IMR-90 (cell line): ENCODE results near the gene FLACC1. TPM values are rescaled to one million over a fixed set of nuclear protein-coding genes. Genes with fewer than 3 reads are reported as not detected.

Experiments
- ATAC-seq: fragments of 200-7000 bp; cut with Tn5 transposase; 2 replicates; pipeline ENCODE4 v1.9.1; 2020; ENCODE audit warnings: low read depth, mild to moderate bottlenecking, moderate library complexity
- BruUV-seq: library from RNA; stranded (reverse); fragments of 400-500 nt; replicated peaks from 2 replicates; lab custom pipeline; 2021; lab: Mats Ljungman, UMichigan
- CTCF ChIA-PET: fragments of 300-600 bp; formaldehyde crosslinking; extraction: SDS; loops from one replicate; lab custom pipeline; 2021; ENCODE audit warnings: antibody characterized with exemption; lab: Yijun Ruan, JAX
- POLR2A ChIA-PET: fragments of 300-600 bp; sonication (Branson Sonifier 250); formaldehyde crosslinking; loops from one replicate; lab custom pipeline; 2022; ENCODE audit warnings: antibody characterized with exemption; ENCODE audit not compliant: unreplicated experiment; lab: Charles Lee
- DNase-seq: peaks from one replicate; pipeline ENCODE4 v3.0.0; 2013
- H2AFZ ChIP-seq: replicated peaks from 2 replicates; pipeline ENCODE3; 2013; ENCODE audit warnings: low read length, mild to moderate bottlenecking; ENCODE audit not compliant: poor library complexity
- H2AK5ac ChIP-seq: 2 replicates; pipeline ENCODE4 v1.6.1; 2013; ENCODE audit warnings: low read depth, low read length, inconsistent platforms
- H2AK9ac ChIP-seq: replicated peaks from 2 replicates; pipeline ENCODE3; 2013; ENCODE audit warnings: mild to moderate bottlenecking, low read depth, low read length, moderate library complexity; ENCODE audit not compliant: poor library complexity
- H2BK120ac ChIP-seq: 2 replicates; pipeline ENCODE4 v1.6.1; 2013; ENCODE audit warnings: low read depth, low read length, inconsistent platforms
- H2BK15ac ChIP-seq: 3 replicates; pipeline ENCODE4 v1.6.1; 2013; ENCODE audit warnings: low read depth, low read length, inconsistent platforms
- H2BK20ac ChIP-seq: 2 replicates; pipeline ENCODE4 v1.6.1; 2013; ENCODE audit warnings: low read depth, mild to moderate bottlenecking, inconsistent platforms, low read length, moderate library complexity
- H2BK5ac ChIP-seq: 2 replicates; pipeline ENCODE4 v1.6.1; 2013; ENCODE audit warnings: mild to moderate bottlenecking, low read depth, low read length, inconsistent platforms; ENCODE audit not compliant: poor library complexity, severe bottlenecking
- H3K14ac ChIP-seq: replicated peaks from 2 replicates; pipeline ENCODE4 v1.6.1; 2013; ENCODE audit warnings: low read depth, low read length, inconsistent platforms
- H3K18ac ChIP-seq: 2 replicates; pipeline ENCODE4 v1.6.1; 2013; ENCODE audit warnings: low read depth, low read length, control low read depth
- H3K23ac ChIP-seq: 2 replicates; pipeline ENCODE4 v1.6.1; 2013; ENCODE audit warnings: low read depth, low read length, inconsistent platforms
- H3K27ac ChIP-seq: 2 replicates; pipeline ENCODE4 v1.5.1; 2013; ENCODE audit warnings: mild to moderate bottlenecking, control low read depth, low read length; ENCODE audit not compliant: insufficient read depth
- H3K27me3 ChIP-seq: 2 replicates; pipeline ENCODE4 v1.6.1; 2013; ENCODE audit warnings: low read length; ENCODE audit not compliant: control insufficient read depth, insufficient read depth
- H3K36me3 ChIP-seq: 2 replicates; pipeline ENCODE4 v1.6.1; 2013; ENCODE audit warnings: low read length, mixed read lengths; ENCODE audit not compliant: control insufficient read depth, insufficient read depth
- H3K4ac ChIP-seq: 2 replicates; pipeline ENCODE4 v1.6.1; 2013; ENCODE audit warnings: low read depth, low read length, inconsistent platforms
- H3K4me1 ChIP-seq: 2 replicates; pipeline ENCODE4 v1.6.1; 2013; ENCODE audit warnings: low read length, mixed read lengths; ENCODE audit not compliant: control insufficient read depth, insufficient read depth
- H3K4me2 ChIP-seq: 2 replicates; pipeline ENCODE4 v1.6.1; 2013; ENCODE audit warnings: low read depth, mild to moderate bottlenecking, control low read depth, low read length, moderate library complexity
- H3K4me3 ChIP-seq: 2 replicates; pipeline ENCODE4 v1.5.1; 2013; ENCODE audit warnings: low read depth, mild to moderate bottlenecking, control low read depth, low read length, moderate library complexity; ENCODE audit not compliant: insufficient read depth
- H3K56ac ChIP-seq: 2 replicates; pipeline ENCODE4 v1.6.1; 2013; ENCODE audit warnings: low read length, inconsistent platforms; ENCODE audit not compliant: insufficient read depth; ENCODE audit errors: extremely low read depth
- H3K79me1 ChIP-seq, 2 experiments: 2 replicates each; pipeline ENCODE4 v1.6.1; 2013; ENCODE audit warnings: low read length in 2 of 2, inconsistent platforms in 1 of 2, low read depth in 1 of 2
- H3K9ac ChIP-seq: 2 replicates; pipeline ENCODE4 v1.6.1; 2013; ENCODE audit warnings: low read depth, low read length, control low read depth
- H3K9me1 ChIP-seq: 2 replicates; pipeline ENCODE4 v1.6.1; 2013; ENCODE audit warnings: low read length, inconsistent platforms; ENCODE audit not compliant: insufficient read depth
- H3K9me3 ChIP-seq: 2 replicates; pipeline ENCODE4 v1.6.1; 2013; ENCODE audit warnings: low read length; ENCODE audit not compliant: control insufficient read depth, insufficient read depth
- H4K20me1 ChIP-seq: 2 replicates; pipeline ENCODE4 v1.6.1; 2013; ENCODE audit warnings: low read length, inconsistent platforms; ENCODE audit not compliant: insufficient read depth
- H4K5ac ChIP-seq: 2 replicates; pipeline ENCODE4 v1.6.1; 2013; ENCODE audit warnings: mild to moderate bottlenecking, low read depth, low read length, control low read depth
- H4K8ac ChIP-seq, 2 experiments: 2 replicates each; pipeline ENCODE4 v1.6.1; 2013; ENCODE audit warnings: low read depth in 2 of 2, low read length in 2 of 2, control low read depth in 1 of 2, inconsistent platforms in 1 of 2
- H4K91ac ChIP-seq: 2 replicates; pipeline ENCODE4 v1.6.1; 2013; ENCODE audit warnings: low read depth, low read length, inconsistent platforms; ENCODE audit not compliant: insufficient read depth
- CEBPB ChIP-seq: IDR thresholded peaks from 2 replicates; pipeline ENCODE4 v1.6.1; 2012; ENCODE audit warnings: low read depth, low read length, improper control_type of control experiment
- CHD1 ChIP-seq: IDR thresholded peaks from 2 replicates; pipeline ENCODE4 v1.6.1; 2012; ENCODE audit warnings: low read depth, low read length, improper control_type of control experiment
- CTCF ChIP-seq: conservative IDR thresholded peaks from 2 replicates; pipeline ENCODE4 v1.5.1; 2012; ENCODE audit warnings: mild to moderate bottlenecking, low read depth, low read length, improper control_type of control experiment
- FOS ChIP-seq: fragments of 150-350 bp; IDR thresholded peaks from 2 replicates; pipeline ENCODE4 v1.6.1; 2016; ENCODE audit warnings: low read depth, low read length
- MAFK ChIP-seq: IDR thresholded peaks from 2 replicates; pipeline ENCODE4 v1.6.1; 2012; ENCODE audit warnings: low read depth, low read length, improper control_type of control experiment
- MAZ ChIP-seq: IDR thresholded peaks from 2 replicates; pipeline ENCODE4 v1.6.1; 2012; ENCODE audit warnings: low read depth, mild to moderate bottlenecking, low read length, improper control_type of control experiment, moderate library complexity, borderline replicate concordance
- MXI1 ChIP-seq: IDR thresholded peaks from 2 replicates; pipeline ENCODE4 v1.6.1; 2012; ENCODE audit warnings: low read depth, mild to moderate bottlenecking, low read length, moderate library complexity, borderline replicate concordance
- NFE2L2 ChIP-seq: fragments of 150-350 bp; IDR thresholded peaks from 2 replicates; pipeline ENCODE4 v1.6.1; 2016; ENCODE audit warnings: low read depth, mild to moderate bottlenecking, low read length
- RAD21 ChIP-seq: IDR thresholded peaks from 2 replicates; pipeline ENCODE4 v1.6.1; 2012; ENCODE audit warnings: low read length, improper control_type of control experiment
- SMC3 ChIP-seq: fragments of 150-350 bp; IDR thresholded peaks from 2 replicates; pipeline ENCODE4 v1.6.1; 2016; ENCODE audit warnings: low read depth, mild to moderate bottlenecking, antibody characterized with exemption, low read length, moderate library complexity
- USF2 ChIP-seq: fragments of 150-350 bp; IDR thresholded peaks from 2 replicates; pipeline ENCODE4 v1.6.1; 2017; ENCODE audit warnings: mild to moderate bottlenecking, antibody characterized with exemption, low read length, low read depth
- WGBS, 2 experiments: methylation state at CpG; one replicate each; pipeline versions ENCODE4 v1.1.5 to v1.1.7; 2013; ENCODE audit warnings: missing lambda C conversion rate in 2 of 2; ENCODE audit not compliant: insufficient read length in 1 of 2; ENCODE audit errors: extremely low coverage in 2 of 2; 5-methylcytosine and 5-hydroxymethylcytosine counted together
- dilution Hi-C: fragments of 300-500 bp; cut with HindIII; formaldehyde crosslinking; loops from one replicate; pipeline ENCODE4 v1.14.3; 2018; ENCODE audit warnings: low sequenced_read_pairs; ENCODE audit not compliant: unreplicated experiment
- in situ Hi-C: fragments of 300-500 bp; cut with MboI; formaldehyde crosslinking; loops from 3 replicates; pipeline ENCODE4 v1.14.3; 2019; ENCODE audit warnings: low sequenced_read_pairs, inconsistent platforms, mixed read lengths
- intact Hi-C: fragments of 100-400 bp; cut with micrococcal nuclease; formaldehyde crosslinking; loops from 2 replicates; pipeline ENCODE4 v1.10.0; 2022
- polyA plus RNA-seq, 3 experiments: library from polyadenylated mRNA; depleted of rRNA; stranded (reverse); fragments of >200 nt; gene quantifications; 2 replicates each; pipeline ENCODE4 v1.2.3, GENCODE V29; 2012; ENCODE audit warnings: low replicate concordance in 1 of 3
- total RNA-seq: library from RNA; depleted of rRNA; stranded (reverse); fragments of >200 nt; gene quantifications from 2 replicates; pipeline ENCODE4 v1.2.3, GENCODE V29; 2012
- TF ChIP-seq, protein P1 (sequence below): fragments of 150-350 bp; IDR thresholded peaks from 2 replicates; pipeline ENCODE4 v1.6.1; 2016; ENCODE audit warnings: low read depth, mild to moderate bottlenecking, low read length, moderate library complexity, borderline replicate concordance

FLACC1 gene
- total and polyA plus RNA-seq, 2 of the 4 experiments (the other 2 are of a cell fraction), result 0.32 to 0.54 TPM

DNA sequence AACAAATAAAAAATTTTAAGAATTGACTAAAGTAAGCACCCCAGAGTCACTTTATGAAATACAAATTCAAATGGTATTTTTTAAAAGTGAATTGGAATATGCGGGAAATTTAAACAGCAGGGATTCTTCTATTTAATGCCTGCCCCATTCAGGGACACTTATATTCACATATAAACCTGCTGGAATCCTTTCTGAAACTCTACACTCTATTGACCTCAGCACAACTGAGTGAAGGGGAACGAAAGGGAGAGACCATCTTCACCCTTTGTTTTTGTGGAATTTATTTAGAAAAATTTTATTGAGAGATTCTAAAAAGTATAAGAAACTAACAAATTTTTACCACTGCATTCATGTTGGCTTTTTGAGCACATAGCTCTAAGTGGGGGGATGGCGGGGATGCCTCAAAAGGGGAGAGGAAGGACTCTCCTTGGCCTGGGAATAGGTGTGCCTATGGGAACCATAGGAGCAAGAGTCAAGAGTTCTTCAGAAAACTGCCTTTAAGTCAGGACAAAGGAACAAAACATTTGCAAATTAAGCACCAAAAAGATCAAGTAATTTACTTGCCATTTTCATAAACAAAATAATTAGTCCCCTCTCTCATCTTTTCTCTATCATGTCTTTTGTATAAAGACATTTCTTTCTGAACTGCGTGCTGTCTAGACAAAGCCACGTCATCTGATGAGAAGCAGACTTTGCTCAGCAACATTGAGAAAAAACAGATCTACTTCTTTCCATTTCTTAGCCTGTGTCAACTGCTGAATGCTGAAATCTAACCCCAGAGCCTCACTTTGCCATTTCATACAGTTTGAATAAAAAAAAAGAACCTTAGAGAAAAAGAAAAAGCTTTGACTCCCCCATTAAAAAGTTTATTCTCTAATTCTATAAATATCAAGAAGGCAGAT is 21.6 kb upstream of the FLACC1 start (continued):
- no peak for TF ChIP-seq MXI1

DNA sequence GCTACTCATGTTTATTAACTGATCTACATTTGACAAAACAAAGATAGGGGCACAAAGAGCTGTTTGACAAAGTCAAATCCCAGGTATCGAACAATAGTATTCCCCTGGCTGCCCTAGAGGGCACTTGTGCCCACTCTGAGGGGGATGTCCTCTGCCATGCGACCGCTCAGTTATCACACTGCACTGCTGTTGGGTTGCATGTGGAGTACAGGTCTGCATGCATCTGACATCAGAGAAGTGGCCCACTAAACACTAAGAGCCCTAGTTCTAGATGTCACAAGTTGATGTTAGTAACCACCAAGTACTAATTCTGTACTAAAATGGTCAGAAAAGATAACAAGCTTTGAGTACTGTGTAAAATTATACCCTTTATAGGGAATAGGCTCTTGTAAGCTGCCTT is 20.1 kb upstream of the FLACC1 start:
- no CpG with 5 or more reads among the region's 3 CpGs for WGBS, 2 experiments
- no peak overlapping the region for H2BK5ac ChIP-seq
- H2BK15ac ChIP-seq, result no peak overlapping the region
- no peak overlapping the region for H3K4ac ChIP-seq
- no peak overlapping the region for H4K5ac ChIP-seq
- ATAC-seq (no peak), DNase-seq (no peak)
- H2AFZ ChIP-seq, result no peak overlapping the region
- CTCF ChIA-PET, result no interaction called here
- no peaks in the 10 kb centered on the region for H4K20me1 ChIP-seq
- no peak overlapping the region for H3K14ac ChIP-seq
- no peak overlapping the region for H3K56ac ChIP-seq
- no peak overlapping the region for H3K27ac ChIP-seq
- H2AK9ac ChIP-seq, result no peak overlapping the region
- no peak overlapping the region for H3K18ac ChIP-seq
- H2BK120ac ChIP-seq, result no peak overlapping the region
- no peak overlapping the region for H3K4me2 ChIP-seq
- no peaks in the 10 kb centered on the region; the same call in 1 of the 2 replicates for H3K9me1 ChIP-seq
- no peak overlapping the region for H3K9ac ChIP-seq
- POLR2A ChIA-PET, result no interaction called here
- H2BK20ac ChIP-seq, result no peak overlapping the region
- intact Hi-C loops, result no loop called here
- no peaks in the 10 kb centered on the region for H3K4me1 ChIP-seq
- no peaks in the 10 kb centered on the region for H3K27me3 ChIP-seq
- no peak overlapping the region for H4K91ac ChIP-seq
- H3K9me3 ChIP-seq, result no peaks in the 10 kb centered on the region; the same call in 1 of the 2 replicates
- H3K79me1 ChIP-seq, result no peaks in the 10 kb centered on the region; a peak in 1 of 4 replicates
- no peak overlapping the region for H4K8ac ChIP-seq
- H3K23ac ChIP-seq, result no peak overlapping the region
- BruUV-seq, result no TSS peak
- dilution Hi-C loops, result no loop called here
- no peak overlapping the region for H3K4me3 ChIP-seq
- in situ Hi-C loops, result no loop called here
- H3K36me3 ChIP-seq, result peaks cover 17% of the 10 kb centered on the region
- H2AK5ac ChIP-seq, result no peak overlapping the region
- TF ChIP-seq CEBPB (no peak), SMC3 (no peak), RAD21 (no peak), MAFK (no peak), USF2 (no peak), CHD1 (no peak), MAZ (no peak), MXI1 (no peak), CTCF (no peak), NFE2L2 (no peak), FOS (no peak)
- TF ChIP-seq, protein P1, sequence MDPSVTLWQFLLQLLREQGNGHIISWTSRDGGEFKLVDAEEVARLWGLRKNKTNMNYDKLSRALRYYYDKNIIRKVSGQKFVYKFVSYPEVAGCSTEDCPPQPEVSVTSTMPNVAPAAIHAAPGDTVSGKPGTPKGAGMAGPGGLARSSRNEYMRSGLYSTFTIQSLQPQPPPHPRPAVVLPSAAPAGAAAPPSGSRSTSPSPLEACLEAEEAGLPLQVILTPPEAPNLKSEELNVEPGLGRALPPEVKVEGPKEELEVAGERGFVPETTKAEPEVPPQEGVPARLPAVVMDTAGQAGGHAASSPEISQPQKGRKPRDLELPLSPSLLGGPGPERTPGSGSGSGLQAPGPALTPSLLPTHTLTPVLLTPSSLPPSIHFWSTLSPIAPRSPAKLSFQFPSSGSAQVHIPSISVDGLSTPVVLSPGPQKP, result no peak
